ENCODE data around the gene ZFP2.
"Not testable (repeated sequence)": the region's sequence is repeated elsewhere in the genome, so short reads cannot be mapped to it uniquely, and the experiment has no call there.

ZFP2 gene

DNA sequence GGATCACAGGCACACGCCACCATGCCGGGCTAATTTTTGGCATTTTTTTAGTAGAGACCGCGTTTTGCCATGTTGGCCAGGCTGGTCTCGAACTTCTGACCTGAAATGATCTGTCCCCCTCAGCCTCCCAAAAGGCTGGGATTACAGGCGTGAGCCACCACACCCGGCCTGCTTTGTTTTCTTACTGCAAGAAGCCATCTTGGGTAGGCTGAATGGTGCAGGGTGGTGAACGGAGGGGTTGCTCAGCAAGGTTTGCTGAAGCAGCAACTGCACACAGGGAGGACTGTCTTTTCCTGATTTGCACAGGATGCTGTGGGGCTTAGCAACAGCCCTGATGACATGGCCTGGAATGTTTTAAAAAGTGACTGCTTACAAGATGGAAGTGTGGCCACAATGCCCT lies 25.3 kb upstream of the ZFP2 start:
- H3K36me3 ChIP-seq (ENCODE audit: control insufficient read depth, insufficient read depth, low read length) = peaks cover 71% of the 10 kb centered on the region

GRCh38 chr5:178872302-178872701 lies 23.4 kb upstream of the ZFP2 start:
- no peak for DNase-seq
- Histone ChIP-seq H3K4me1 (ENCODE audit: control insufficient read depth, insufficient read depth, low read length, poor library complexity, severe bottlenecking) (no peaks in the 10 kb centered on the region), H3K27me3 (replicated peaks; ENCODE audit: control insufficient read depth, insufficient read depth, low read length, poor library complexity, severe bottlenecking) (no peaks in the 10 kb centered on the region), H3K27ac (ENCODE audit: insufficient read depth, low read length, poor library complexity, severe bottlenecking) (no peak overlapping the region), H3K36me3 (ENCODE audit: control insufficient read depth, insufficient read depth, low read length) (peaks cover 73% of the 10 kb centered on the region), H3K4me3 (ENCODE audit: insufficient read depth, low read depth, low read length, poor library complexity, severe bottlenecking) (no peak overlapping the region), H3K9me3 (ENCODE audit: control insufficient read depth, low read length) (peaks cover 22% of the 10 kb centered on the region)

More for the DNA sequence above, 25.3 kb upstream of the ZFP2 start:
- no peak overlapping the region for H3K4me3 ChIP-seq (ENCODE audit: insufficient read depth, low read depth, low read length, poor library complexity, severe bottlenecking)
- H3K9me3 ChIP-seq (ENCODE audit: control insufficient read depth, low read length) = peaks cover 16% of the 10 kb centered on the region
- no peaks in the 10 kb centered on the region for H3K27me3 ChIP-seq (replicated peaks; ENCODE audit: control insufficient read depth, insufficient read depth, low read length, poor library complexity, severe bottlenecking)
- no peaks in the 10 kb centered on the region for H3K4me1 ChIP-seq (ENCODE audit: control insufficient read depth, insufficient read depth, low read length, poor library complexity, severe bottlenecking)
- no peak overlapping the region for H3K27ac ChIP-seq (ENCODE audit: insufficient read depth, low read length, poor library complexity, severe bottlenecking)
- DNase-seq = no peak

- not testable (repeated sequence) for H3K27me3 ChIP-seq (replicated peaks; ENCODE audit: control insufficient read depth, insufficient read depth, low read length, poor library complexity, severe bottlenecking); DNase-seq; H3K4me3 ChIP-seq (ENCODE audit: insufficient read depth, low read depth, low read length, poor library complexity, severe bottlenecking); H3K4me1 ChIP-seq (ENCODE audit: control insufficient read depth, insufficient read depth, low read length, poor library complexity, severe bottlenecking); H3K27ac ChIP-seq (ENCODE audit: insufficient read depth, low read length, poor library complexity, severe bottlenecking)
- H3K36me3 ChIP-seq (ENCODE audit: control insufficient read depth, insufficient read depth, low read length) = peaks cover 65% of the 10 kb centered on the region
- H3K9me3 ChIP-seq (ENCODE audit: control insufficient read depth, low read length) = peaks cover 49% of the 10 kb centered on the region
Observed at GRCh38 chr5:178883115-178883694, 12.5 kb upstream of the ZFP2 start.

DNA sequence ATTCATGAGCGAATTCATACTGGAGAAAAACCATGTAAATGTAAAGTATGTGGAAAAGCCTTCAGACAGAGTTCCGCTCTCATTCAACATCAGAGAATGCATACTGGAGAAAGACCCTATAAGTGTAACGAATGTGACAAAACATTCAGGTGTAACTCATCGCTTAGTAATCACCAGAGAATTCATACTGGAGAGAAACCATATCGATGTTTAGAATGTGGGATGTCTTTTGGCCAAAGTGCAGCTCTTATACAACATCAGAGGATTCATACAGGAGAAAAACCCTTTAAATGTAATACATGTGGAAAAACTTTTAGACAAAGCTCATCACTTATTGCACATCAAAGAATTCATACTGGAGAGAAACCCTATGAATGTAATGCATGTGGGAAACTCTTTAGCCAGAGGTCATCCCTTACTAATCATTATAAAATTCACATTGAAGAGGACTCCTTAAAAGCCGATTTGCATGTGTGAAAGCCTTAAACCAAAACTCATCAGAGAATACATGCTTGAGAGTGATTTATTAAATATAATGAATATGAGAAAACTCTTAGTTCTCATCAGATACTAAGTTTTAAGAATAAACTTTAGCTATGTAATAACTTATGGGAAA lies 11.8 kb upstream of the ZFP2 start:
- Histone ChIP-seq H3K36me3 (ENCODE audit: control insufficient read depth, insufficient read depth, low read length) (peaks cover 66% of the 10 kb centered on the region), H3K27me3 (replicated peaks; ENCODE audit: control insufficient read depth, insufficient read depth, low read length, poor library complexity, severe bottlenecking) (no peaks in the 10 kb centered on the region), H3K27ac (ENCODE audit: insufficient read depth, low read length, poor library complexity, severe bottlenecking) (no peak overlapping the region), H3K4me3 (ENCODE audit: insufficient read depth, low read depth, low read length, poor library complexity, severe bottlenecking) (no peak overlapping the region), H3K9me3 (ENCODE audit: control insufficient read depth, low read length) (peaks cover 52% of the 10 kb centered on the region), H3K4me1 (ENCODE audit: control insufficient read depth, insufficient read depth, low read length, poor library complexity, severe bottlenecking) (no peaks in the 10 kb centered on the region)
- no peak for DNase-seq

DNA sequence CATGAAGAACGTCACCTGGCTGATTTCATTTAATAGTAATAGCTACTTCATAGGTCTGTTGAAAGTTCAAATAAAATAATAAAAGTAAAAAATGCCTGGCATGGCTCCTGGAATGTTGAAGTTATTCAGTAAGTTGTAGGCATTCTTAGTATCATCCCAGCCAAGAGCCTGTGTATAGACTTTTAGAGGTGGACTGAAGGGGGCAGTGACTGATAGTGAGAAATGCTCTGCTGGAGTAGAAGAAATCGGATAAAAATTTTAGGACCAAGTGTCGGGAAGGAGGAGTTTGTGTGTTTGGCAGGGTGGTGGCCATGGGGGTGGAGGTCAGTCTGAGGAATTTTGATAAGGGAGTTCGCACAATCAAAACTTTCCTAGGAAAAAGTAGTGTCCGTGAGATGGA lies 3.6 kb downstream of the ZFP2 start:
- Histone ChIP-seq H3K27ac (ENCODE audit: insufficient read depth, low read length, poor library complexity, severe bottlenecking) (no peak overlapping the region), H3K27me3 (replicated peaks; ENCODE audit: control insufficient read depth, insufficient read depth, low read length, poor library complexity, severe bottlenecking) (no peaks in the 10 kb centered on the region), H3K9me3 (ENCODE audit: control insufficient read depth, low read length) (no peaks in the 10 kb centered on the region), H3K4me1 (ENCODE audit: control insufficient read depth, insufficient read depth, low read length, poor library complexity, severe bottlenecking) (no peaks in the 10 kb centered on the region), H3K36me3 (ENCODE audit: control insufficient read depth, insufficient read depth, low read length) (no peaks in the 10 kb centered on the region), H3K4me3 (ENCODE audit: insufficient read depth, low read depth, low read length, poor library complexity, severe bottlenecking) (no peak overlapping the region)
- no peak for DNase-seq

DNA sequence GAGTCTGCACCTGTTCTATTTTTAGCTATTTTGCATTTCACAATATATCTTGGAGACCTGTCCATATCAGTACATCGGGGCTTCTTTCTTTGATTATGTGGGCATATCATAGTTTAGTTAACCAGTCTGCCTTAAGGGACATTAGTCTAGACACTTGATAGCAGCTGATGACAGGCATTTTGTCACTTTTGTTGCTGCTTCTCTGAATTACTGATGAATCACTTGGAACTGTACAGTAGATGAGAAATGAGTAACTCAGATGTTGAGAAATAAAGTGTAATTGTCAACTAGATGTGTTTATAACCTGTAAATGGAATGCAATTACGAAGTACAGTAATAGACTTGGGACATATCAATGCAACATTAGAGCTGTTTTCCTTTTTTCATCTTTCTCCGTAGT lies 7.1 kb downstream of the ZFP2 start:
- Histone ChIP-seq H3K36me3 (ENCODE audit: control insufficient read depth, insufficient read depth, low read length) (no peaks in the 10 kb centered on the region), H3K4me3 (ENCODE audit: insufficient read depth, low read depth, low read length, poor library complexity, severe bottlenecking) (no peak overlapping the region), H3K27me3 (replicated peaks; ENCODE audit: control insufficient read depth, insufficient read depth, low read length, poor library complexity, severe bottlenecking) (no peaks in the 10 kb centered on the region), H3K9me3 (ENCODE audit: control insufficient read depth, low read length) (no peaks in the 10 kb centered on the region), H3K4me1 (ENCODE audit: control insufficient read depth, insufficient read depth, low read length, poor library complexity, severe bottlenecking) (no peaks in the 10 kb centered on the region), H3K27ac (ENCODE audit: insufficient read depth, low read length, poor library complexity, severe bottlenecking) (no peak overlapping the region)
- no peak for DNase-seq

GRCh38 chr5:178931846-178932760 lies 36.4 kb downstream of the ZFP2 start:
- no peak overlapping the region for H3K27ac ChIP-seq (ENCODE audit: insufficient read depth, low read length, poor library complexity, severe bottlenecking)
- H3K36me3 ChIP-seq (ENCODE audit: control insufficient read depth, insufficient read depth, low read length) = peaks cover 10% of the 10 kb centered on the region
- no peaks in the 10 kb centered on the region for H3K4me1 ChIP-seq (ENCODE audit: control insufficient read depth, insufficient read depth, low read length, poor library complexity, severe bottlenecking)
- H3K9me3 ChIP-seq (ENCODE audit: control insufficient read depth, low read length) = peaks cover 38% of the 10 kb centered on the region
- H3K4me3 ChIP-seq (ENCODE audit: insufficient read depth, low read depth, low read length, poor library complexity, severe bottlenecking) = no peak overlapping the region
- no peak for DNase-seq
- no peaks in the 10 kb centered on the region for H3K27me3 ChIP-seq (replicated peaks; ENCODE audit: control insufficient read depth, insufficient read depth, low read length, poor library complexity, severe bottlenecking)

DNA sequence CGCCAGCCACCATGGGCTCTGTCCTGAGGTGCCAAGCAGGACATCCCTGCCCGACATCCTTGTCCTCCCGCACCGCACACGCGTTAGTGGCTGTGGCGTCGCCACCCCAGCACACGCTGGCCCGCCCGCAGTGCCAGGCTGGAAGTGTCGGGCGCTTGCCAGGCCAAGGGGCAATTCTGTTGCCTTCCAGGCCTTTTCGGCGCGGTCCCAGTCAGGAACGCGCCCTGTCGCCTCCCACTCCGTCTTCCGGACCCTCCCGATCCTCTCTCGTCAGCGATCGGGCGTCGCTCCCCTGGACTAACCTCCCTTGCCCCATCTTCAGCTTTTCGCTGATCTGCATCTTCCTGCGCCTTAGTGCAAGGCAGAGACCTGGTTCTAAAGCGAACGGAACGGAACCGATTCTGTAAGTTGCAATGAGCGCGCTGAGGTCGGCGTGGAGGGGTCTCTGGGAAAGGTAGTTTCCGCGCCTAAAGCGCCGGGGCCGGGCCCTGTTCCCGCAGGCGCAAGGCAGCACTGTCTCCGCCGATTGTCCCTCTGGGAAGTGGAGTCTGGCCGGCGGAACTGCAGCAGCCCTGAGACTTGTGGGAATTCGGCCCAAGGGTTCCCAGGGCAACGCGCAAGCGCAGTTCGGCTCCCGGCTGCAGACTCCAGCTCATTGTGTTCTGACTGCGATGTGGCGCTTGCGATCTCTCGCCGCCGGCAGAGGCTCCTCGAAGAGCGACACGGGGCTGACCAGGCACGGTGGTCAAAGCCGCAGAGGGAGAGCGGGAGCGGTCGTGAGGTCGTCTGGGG lies 45.1 kb downstream of the ZFP2 start, which contains the start of gene ZNF454:
Gene ZNF454, plus strand, starts transcription at position 630 of the 792 bp plus-strand sequence. CDS start 1,594 bp downstream, outside the sequence.
- Histone ChIP-seq H3K36me3 (ENCODE audit: control insufficient read depth, insufficient read depth, low read length) (no peaks in the 10 kb centered on the region), H3K4me1 (ENCODE audit: control insufficient read depth, insufficient read depth, low read length, poor library complexity, severe bottlenecking) (no peaks in the 10 kb centered on the region), H3K4me3 (ENCODE audit: insufficient read depth, low read depth, low read length, poor library complexity, severe bottlenecking) (no peak within 1 kb of the TSS), H3K27me3 (replicated peaks; ENCODE audit: control insufficient read depth, insufficient read depth, low read length, poor library complexity, severe bottlenecking) (peaks cover 9% of the 10 kb centered on the region), H3K27ac (ENCODE audit: insufficient read depth, low read length, poor library complexity, severe bottlenecking) (no peak within 1 kb of the TSS), H3K9me3 (ENCODE audit: control insufficient read depth, low read length) (peaks cover 51% of the 10 kb centered on the region)
- no peak for DNase-seq

GRCh38 chr5:178941361-178941760 lies 45.6 kb downstream of the ZFP2 start:
- DNase-seq = no peak
- Histone ChIP-seq H3K4me1 (ENCODE audit: control insufficient read depth, insufficient read depth, low read length, poor library complexity, severe bottlenecking) (no peaks in the 10 kb centered on the region), H3K4me3 (ENCODE audit: insufficient read depth, low read depth, low read length, poor library complexity, severe bottlenecking) (no peak overlapping the region), H3K27ac (ENCODE audit: insufficient read depth, low read length, poor library complexity, severe bottlenecking) (no peak overlapping the region), H3K9me3 (ENCODE audit: control insufficient read depth, low read length) (peaks cover 51% of the 10 kb centered on the region), H3K27me3 (replicated peaks; ENCODE audit: control insufficient read depth, insufficient read depth, low read length, poor library complexity, severe bottlenecking) (peaks cover 9% of the 10 kb centered on the region), H3K36me3 (ENCODE audit: control insufficient read depth, insufficient read depth, low read length) (no peaks in the 10 kb centered on the region)

Measured in effector memory CD4-positive, alpha-beta T cell (primary cell).